GM21447 (cell line): ENCODE measurements around the gene OR52A5.
"Not testable (repeated sequence)": the region's sequence is repeated elsewhere in the genome, so short reads cannot be mapped to it uniquely, and the experiment has no call there.

Experiments
- ATAC-seq: cut with Tn5 transposase; IDR thresholded peaks from one replicate; pipeline ENCODE4 v1.9.1; 2021; ENCODE audit not compliant: unreplicated experiment

Gene OR52A5

DNA sequence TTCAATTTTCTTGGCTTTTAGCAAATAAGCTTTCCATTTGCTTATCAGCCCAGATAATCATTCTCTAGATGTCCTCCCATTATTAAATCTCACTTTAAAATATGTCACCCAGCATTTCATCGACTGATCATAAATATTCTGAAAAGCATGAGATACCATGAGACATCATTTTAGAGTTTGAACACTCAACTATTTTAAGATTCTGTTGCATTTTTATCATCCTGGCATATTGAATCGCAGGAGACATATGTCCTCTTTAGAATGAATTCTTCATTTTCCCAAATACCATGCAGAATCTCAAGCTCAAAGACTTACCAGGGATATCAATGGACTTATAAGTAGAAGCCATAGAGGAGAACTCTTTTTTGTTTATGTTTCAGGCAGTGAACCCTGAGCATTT, at the start of gene OR52A5:
Gene OR52A5 (minus strand): TSS at position 361 of the 400 bp plus-strand sequence. CDS start 5,714 bp downstream, outside the sequence.
- no peak for ATAC-seq

DNA sequence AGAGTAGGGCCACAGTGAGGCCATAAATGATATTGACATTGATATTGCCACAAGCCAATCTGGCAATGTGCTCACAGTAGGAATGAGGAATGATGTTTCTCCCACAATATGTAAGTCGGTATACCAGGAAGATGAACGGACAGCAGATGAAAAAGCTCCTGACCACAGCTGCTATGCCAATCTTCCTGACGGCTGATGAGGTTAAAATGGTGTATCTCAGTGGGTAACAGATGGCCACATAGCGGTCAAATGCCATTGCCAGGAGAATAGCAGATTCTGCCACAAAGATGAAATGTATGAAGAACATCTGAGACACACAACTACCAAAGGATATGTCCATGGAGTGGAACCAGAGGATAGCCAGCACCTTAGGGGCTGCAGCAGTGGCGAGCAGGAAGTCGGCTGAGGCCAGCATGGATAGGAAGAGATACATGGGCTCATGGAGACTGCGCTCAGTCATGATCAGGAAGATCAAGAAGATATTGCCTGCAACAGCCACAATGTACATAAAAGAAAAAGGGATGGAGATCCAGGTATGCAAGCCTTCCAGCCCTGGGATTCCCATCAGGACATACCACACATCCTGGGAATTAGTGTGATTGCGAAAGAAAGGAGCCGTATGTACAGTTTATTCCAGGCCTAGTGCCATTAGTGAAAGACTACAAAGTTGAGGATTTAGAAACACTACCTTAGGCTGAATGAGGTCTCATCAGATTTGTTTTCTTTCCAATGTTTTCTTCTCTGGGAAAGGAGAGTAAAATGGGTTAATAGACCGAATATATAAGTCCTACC, 40.1 kb upstream of the OR52A5 start:
- no peak for ATAC-seq

DNA sequence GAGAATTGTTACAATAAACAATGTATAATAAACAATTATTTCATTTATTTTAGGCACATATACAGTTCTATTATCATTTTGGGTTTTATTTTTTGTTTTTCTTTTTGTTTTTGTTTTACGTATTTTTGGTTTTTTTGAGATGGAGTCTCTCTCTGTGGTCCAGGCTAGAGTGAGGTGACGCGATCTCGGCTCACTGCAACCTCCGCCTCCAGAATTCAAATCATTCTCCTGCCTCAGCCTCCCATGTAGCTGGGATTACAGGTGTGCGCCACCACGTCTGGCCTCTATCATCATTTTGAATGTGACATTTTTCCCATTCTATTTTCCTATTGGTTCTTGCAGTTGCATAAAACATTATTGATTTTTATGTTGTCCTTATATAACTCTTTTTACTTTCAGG, 36.8 kb upstream of the OR52A5 start:
- no peak for ATAC-seq

DNA sequence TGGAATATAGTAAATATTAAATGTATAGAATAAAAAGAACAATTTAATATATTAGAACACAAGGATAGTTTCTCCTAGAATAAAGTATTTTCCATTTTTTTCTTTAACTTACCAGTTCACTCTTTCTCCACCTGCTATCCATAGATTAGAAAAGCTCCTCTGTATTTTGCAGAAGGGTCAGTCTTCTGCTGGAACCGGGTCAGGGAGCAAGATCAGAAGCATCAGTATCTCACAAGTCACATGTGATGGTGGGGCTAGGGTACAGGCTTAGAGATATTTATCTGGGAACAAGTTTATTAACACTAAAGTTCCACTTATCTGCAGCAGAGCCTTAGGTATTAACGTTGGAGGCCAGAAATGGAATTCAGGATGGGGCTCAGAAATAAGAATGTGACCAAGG, 33.7 kb upstream of the OR52A5 start:
- ATAC-seq = no peak

DNA sequence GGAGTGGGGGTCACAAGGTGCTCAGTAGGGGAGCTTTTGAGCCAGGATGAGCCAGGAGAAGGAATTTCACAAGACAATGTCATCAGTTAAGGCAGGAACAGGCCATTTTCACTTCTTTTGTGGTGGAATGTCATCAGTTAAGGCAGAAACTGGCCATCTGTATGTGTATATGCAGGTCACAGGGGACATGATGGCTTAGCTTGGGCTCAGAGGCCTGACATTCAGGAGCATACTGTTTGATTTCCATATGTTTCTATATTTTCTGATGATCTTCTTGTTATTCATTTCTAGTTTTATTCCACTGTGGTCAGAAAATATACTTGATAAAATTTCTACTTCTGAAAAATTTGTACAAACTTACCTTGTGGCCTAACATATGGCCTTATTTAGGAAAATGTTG, 27.7 kb upstream of the OR52A5 start:
- not testable (repeated sequence) for ATAC-seq

DNA sequence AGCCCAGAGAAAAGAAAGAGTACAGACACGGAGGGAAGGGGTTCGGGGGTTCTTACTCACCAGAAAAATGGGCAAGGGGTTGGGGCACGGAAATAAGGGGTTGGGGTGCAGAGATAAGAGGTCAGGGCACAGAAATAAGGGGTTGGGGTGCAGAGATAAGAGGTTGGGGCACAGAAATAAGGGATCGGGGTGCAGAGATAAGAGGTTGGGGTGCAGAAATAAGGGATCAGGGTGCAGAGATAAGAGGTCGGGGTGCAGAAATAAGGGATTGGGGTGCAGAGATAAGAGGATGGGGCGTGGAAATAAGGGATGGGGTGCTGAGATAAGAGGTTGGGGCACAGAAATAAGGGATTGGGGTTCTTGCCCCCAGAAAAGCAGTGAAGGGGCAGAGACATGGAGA, 26.7 kb upstream of the OR52A5 start:
- ATAC-seq = not testable (repeated sequence)

DNA sequence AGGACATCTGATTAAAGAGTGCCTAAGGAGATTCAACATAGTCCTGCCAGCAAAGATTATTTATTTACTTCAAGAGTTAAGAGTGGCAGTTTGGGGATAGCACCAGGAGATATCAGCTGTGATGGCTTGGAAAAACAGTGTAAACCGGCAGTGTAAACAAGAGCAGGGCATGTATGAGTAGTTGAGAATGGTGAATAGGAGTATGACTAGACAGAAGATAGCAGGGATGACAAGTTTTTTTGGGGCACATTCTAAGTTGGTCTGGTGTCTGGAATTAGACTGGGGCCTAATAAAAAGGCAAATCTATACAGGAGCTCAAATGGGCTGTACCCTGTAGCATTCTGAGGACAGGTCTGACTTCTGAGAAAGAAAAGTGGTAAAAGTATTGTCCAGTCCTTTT, 22.9 kb upstream of the OR52A5 start:
- not testable (repeated sequence) for ATAC-seq

DNA sequence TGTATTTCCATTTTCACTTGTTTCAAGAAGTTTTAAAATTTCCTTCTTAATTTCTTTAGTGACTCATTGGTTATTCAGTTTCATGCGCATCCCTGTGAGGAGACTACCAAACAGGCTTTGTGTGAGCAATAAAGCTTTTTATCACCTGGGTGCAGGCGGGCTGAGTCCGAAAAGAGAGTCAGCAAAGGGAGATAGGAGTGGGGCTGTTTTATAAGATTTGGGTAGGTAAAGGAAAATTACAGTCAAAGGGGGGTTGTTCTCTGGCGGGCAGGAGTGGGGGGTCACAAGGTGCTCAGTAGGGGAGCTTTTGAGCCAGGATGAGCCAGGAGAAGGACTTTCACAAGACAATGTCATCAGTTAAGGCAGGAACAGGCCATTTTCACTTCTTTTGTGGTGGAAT, 22.1 kb upstream of the OR52A5 start:
- not testable (repeated sequence) for ATAC-seq

DNA sequence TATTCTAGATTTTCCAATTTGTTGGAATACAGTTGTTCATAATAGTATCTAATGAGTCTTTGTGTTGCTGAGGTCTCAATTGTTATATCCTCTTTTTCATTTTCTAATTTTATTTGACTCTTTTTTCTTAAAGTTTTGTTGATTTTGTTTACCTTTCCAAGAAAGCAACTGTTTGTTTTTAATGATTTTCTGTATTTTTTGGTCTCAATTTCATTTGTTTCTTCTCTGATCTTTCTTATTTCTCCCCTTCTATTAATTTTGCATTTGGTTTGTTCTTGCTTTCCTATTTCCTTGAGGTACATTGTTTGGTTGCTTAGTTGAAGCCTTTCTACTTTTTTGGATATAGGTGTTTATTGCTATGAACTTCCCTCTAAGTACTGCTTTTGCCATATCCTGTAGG, 21.6 kb upstream of the OR52A5 start:
- no peak for ATAC-seq

DNA sequence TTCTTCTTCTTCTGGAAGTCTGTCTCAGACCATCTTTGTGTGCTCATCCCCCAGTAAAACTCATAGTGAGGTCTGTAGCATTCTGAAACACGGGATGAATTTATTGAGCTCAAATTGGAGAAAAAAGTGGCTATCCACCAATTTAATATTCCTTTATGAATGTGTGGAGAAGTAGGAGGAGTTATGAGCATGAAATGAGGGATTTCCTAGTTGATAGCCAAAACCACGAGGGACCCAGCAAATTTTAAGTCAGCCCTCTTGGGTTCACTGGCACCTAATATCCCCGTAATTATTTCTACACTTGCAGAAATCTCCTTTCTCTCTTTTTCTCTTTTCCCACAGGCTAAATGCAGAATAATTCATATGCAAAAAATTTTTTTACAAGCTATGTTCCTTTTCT, 16.5 kb upstream of the OR52A5 start, which contains the start of gene OR52A1:
Gene OR52A1 (minus strand): TSS at position 101 of the 400 bp plus-strand sequence. CDS start 2,388 bp downstream, outside the sequence.
- ATAC-seq = no peak

DNA sequence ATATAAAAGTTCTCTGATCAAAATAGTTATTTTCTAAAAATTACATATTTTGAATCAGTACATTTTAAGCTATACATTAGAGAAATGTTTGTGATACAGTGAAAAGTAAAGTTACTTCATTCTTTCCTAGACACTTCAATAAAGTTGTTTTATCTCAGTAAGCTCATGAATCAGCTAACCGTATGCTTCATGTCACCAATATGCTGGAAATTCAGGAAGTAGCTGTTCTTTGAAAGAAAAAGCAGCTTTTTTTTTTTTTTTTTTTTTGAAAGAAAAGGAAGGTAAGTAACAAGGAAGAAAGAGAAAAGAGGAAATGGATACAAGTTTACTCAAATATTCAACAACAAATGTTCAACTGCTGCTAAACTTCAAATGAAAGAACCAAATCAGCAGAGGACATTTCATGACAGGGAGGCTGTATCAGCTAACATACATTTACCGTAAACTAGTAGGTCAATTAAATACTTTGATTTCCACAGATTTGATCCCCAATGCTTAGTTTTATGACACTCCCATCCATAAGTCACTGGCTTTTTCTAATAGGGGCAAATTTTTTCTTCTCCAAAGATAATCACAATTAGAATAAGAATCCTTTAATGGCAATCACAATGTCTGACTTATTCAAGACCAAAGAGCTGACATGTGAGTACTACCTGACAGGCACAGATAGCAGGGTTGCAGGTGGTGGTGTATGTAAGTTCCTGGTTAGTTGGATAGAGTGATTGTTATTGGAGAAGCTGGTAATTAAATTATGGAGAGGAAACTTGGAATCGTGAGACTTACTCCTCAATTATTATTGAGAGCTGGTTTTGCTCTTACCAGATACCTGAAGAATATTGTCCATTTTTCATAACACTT, 15.6 kb upstream of the OR52A5 start:
- ATAC-seq = no peak

DNA sequence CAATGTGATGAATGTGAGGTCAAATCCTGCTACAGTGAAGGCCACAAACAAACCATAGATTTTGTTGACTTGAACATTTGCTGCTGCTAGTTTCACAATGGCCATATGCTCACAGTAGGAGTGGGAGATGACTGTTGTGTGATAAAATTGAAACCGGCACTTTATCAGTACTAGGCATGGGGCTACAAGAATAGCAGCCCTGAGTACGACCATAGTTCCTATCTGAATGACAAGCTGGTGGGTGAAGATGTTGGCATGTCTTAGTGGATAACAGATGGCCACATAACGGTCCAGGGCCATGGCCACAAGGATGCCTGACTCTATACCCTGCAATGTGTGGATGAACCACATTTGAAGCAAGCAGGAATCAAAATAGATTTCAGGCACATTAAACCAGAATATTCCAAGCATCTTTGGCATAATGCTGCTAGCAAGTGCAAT, 13.6 kb upstream of the OR52A5 start:
- no peak for ATAC-seq

DNA sequence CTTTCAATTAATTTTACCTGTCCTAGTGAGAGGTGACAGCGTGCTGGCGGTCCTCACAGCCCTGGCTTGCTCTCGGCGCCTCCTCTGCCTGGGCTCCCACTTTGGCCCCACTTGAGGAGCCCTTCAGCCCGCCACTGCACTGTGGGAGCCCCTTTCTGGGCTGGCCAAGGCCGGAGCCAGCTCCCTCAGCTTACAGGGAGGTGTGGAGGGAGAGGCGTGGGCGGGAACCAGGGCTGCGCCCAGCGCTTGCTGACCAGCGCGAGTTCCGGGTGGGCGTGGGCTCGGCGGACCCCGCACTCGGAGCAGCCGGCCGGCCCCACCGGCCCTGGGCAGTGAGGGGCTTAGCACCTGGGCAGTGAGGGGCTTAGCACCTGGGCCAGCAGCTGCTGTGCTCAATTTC, 6.0 kb upstream of the OR52A5 start:
- ATAC-seq = not testable (repeated sequence)

DNA sequence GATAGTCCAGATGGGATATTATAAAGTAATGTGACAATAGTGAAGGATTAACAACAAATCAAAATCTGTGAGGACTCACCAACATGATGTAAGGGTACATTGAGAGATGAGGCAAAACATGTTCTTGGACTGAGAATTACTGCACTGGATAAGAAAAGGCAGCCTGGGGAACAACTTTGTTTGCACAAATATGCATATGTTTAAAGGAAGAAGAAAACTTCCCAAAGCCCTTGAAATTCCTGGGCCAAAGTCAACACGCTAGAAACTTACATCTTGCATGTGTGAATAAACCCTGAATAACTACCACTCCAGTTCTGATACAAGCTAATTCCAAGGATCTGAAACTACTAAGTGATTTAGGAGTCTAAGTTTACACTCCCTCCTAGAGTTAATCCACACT, 1.1 kb downstream of the OR52A5 start:
- no peak for ATAC-seq

DNA sequence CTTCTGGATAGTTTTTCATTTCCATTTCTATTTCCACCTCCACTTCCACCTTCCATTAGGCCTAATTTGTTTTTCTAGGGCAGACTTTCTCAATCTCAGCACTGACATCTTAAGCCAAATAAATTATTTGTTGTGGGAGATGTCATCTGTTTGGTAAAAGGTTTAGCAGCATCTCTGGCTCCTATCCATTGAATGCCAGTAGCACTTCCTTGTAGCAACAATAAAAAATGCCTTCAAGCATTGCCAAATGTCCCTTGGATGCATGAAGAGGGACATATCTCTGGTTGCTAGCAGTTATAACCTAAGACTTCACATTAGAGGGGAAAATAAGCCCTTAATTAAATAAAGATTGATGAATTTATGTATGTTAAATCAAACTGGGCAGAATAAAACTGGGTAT, 1.9 kb downstream of the OR52A5 start:
- no peak for ATAC-seq

DNA sequence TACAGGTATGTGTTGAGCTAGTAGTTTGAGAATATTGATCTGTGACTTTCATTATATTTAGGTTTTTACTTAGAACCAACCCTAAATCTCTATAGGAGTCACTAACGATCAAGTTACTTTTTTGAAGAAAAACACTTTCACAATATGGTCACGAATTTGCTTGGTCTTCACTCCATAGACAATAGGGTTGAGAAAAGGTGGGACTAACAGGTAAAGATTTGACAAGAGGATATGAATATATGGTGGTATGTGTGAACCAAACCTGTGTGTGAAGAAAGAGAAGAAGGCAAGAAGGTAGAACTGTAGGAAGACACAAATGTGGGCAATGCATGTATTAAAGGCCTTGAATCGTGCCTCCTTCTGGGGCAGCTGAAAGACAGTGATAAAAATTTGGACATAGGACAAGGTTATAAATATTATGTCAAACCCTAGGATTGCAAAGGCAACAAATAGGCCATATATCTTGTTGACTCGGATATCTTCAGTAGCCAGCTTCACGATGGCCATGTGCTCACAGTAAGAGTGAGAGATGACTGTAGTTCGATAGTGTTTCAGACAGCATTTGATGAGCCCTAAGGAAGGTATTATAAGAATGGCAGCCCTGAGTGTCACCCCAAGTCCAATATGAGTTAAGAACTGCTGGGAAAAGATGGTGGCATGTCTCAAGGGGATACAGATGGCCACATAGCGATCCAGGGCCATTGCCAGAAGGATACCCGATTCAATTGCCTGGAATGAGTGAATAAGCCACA, 6.4 kb downstream of the OR52A5 start:
- no peak for ATAC-seq

DNA sequence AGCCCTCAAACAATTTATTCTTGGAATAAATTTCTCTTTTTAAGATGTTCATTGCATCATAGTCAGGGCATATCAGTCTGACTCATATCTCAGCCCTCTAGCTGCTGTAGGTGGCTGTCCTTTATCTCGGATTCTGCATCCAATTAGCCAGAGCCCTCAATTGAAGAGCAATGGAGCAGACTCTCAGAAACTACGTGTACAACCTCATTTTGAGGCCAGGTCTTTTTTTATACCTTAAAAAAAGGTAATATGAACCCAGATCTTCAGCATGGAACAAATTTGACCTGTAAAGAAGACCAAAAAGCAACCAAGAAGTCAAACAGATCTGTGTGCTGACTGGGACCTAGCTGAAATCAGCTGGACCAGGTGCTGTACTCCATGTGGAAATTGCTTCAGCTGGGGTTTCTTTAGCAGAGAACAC, 8.7 kb downstream of the OR52A5 start:
- ATAC-seq = no peak

DNA sequence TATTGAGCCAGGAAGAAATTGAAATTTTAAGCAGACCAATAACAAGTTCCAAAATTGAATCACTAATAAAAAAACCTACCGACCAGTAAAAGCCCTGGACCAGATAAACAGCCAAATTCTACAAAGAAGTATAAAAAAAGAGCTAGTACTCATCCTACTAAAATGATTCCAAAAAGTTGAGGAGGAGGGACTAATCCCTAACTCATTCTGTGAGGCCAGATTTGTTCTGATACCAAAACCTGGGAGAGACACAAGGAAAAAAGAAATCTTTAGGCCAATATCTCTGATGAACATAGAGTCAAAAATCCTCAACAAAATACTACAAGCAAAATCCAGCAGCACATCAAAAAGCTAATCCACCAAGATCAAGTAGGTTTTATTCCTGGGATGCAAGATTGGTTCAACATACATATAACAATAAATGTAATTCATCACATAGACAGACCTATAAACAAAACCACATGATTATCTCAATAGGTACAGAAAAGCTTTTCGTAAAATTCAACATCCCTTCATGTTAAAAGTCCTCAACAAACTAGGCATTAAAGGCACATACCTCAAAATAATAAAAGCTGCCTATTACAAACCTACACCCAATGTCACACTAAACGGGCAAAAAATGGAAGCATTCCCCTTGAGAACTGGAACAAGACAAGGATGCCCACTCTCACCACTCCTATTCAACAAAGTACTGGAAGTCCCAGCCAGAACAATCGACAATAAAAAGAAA, 13.1 kb downstream of the OR52A5 start:
- ATAC-seq = no peak

DNA sequence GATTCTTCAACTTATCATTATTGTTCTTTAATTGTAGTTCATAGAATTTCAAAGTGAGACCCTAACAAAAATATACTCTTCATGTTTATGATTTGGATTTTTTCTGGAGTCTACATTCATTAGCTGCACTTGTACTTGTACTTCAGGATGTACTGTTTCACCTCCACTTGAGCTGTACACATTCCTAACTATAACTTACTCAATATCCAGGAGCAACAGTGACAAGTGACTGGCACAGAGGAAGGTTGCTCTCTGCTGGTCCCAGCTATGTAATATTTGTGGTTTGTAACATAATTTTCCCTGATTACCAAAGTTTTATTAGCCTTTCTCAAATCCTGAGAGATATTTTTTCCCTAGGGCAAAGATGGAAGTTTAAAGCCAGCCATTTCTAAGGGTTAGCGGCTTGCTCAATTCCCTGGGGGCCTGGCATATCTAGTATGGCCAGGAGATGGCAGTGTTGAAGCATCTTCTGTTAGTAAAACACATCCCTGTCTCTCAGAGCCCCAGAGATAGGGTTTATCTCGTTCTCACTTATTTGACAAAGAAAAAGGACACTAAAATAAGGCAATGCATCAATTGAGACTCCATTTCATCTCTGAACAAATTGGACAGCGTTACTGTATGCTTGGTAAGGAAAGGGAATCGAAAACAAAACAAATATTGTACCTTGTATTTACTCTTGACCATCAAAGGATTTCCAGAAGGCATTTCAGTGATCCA, 14.2 kb downstream of the OR52A5 start:
- no peak for ATAC-seq

DNA sequence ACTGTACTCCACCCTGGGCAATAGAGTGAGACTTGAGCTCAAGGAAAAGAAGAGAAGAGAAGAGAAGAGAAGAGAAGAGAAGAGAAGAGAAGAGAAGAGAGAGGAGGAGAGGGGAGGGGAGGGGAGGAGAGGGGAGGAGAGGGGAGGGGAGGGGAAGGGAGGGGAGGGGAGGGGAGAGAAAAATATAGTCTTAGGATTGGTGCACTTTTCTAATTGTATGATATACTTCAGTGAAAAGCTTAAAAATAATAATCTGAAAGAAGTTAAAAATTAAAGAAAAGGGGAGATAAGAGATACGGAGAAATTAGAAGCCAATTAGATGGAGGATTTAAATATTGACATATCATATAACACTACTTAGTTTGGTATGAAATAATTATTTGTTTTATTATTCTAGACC, 19.3 kb downstream of the OR52A5 start:
- no peak for ATAC-seq
